ENCODE data around the gene DOCK9. TPM values are rescaled to one million over a fixed set of nuclear protein-coding genes. Genes with fewer than 3 reads are reported as not detected.

The DOCK9 gene
- polyA plus RNA-seq, 3 donors = 0.01 TPM; not detected in 2

DNA sequence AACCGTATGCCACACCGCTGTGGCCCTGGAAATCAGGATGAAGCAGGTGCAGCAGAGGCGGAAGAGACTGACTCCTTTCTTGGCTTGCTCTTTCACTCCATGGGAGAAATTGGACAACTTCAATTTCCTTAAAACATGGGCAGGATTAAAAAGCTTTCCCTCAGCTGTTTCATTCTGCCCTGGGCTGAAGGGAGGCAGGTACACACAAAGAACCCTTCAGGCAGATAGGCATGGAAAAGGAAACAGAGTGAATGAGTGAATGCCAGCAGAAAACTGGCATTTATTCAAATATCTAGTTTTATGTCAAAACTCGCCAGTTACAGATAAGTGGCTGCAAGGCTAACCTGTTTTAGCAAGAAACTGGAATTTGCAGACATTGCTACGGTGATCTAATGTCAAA lies 154.4 kb downstream of the DOCK9 start:
- intact Hi-C loops (cut with micrococcal nuclease) = no loop called here
- Mint-ChIP-seq H3K36me3 (no peaks in the 10 kb centered on the region), H3K9me3 (peaks cover 0 to 2% (median 0%) of the 10 kb centered on the region in 7 donors), H3K4me3 (no peak overlapping the region), H3K27ac (no peak overlapping the region), H3K27me3 (ENCODE audit: low read depth in 3 of 3) (peaks cover 3 to 18% (median 4%) of the 10 kb centered on the region in 3 donors), H3K4me1 (peaks cover 3% of the 10 kb centered on the region)
- Histone ChIP-seq H3K4me3 (replicated peaks in 1 of 3; ENCODE audit: low read depth in 2 of 3, low read length in 3 of 3) (no peak overlapping the region), H3K27ac (ENCODE audit: low read depth in 1 of 2, low read length in 2 of 2) (no peak overlapping the region), H2AFZ (ENCODE audit: insufficient read depth, low read depth, low read length, poor library complexity, severe bottlenecking) (no peak overlapping the region), H3K4me2 (replicated peaks; ENCODE audit: extremely low read depth, low read length, poor library complexity, severe bottlenecking) (no peak overlapping the region), H3K79me2 (ENCODE audit: insufficient read depth, low read length) (no peaks in the 10 kb centered on the region), H3K36me3 (replicated peaks in 1 of 2; ENCODE audit: control insufficient read depth in 1 of 2, insufficient read depth in 2 of 2, low read length in 2 of 2) (no peaks in the 10 kb centered on the region), H4K20me1 (ENCODE audit: insufficient read depth, low read length) (no peaks in the 10 kb centered on the region), H3K27me3 (ENCODE audit: control insufficient read depth in 2 of 2, insufficient read depth in 2 of 2, low read length in 2 of 2) (peaks cover 4 to 9% of the 10 kb centered on the region in 2 donors), H3K4me1 (ENCODE audit: control insufficient read depth in 1 of 2, insufficient read depth in 2 of 2, low read length in 2 of 2) (no peaks in the 10 kb centered on the region), H3K9ac (ENCODE audit: insufficient read depth, low read length, poor library complexity, severe bottlenecking) (no peak overlapping the region), H3K9me3 (replicated peaks in 1 of 2; ENCODE audit: control insufficient read depth in 1 of 2, insufficient read depth in 1 of 2, low read length in 2 of 2) (no peaks in the 10 kb centered on the region)
- no peak for DNase-seq
- 100% methylated on average over 4 of the region's 5 CpGs for WGBS (ENCODE audit: insufficient coverage)
- TF ChIP-seq, protein P1, sequence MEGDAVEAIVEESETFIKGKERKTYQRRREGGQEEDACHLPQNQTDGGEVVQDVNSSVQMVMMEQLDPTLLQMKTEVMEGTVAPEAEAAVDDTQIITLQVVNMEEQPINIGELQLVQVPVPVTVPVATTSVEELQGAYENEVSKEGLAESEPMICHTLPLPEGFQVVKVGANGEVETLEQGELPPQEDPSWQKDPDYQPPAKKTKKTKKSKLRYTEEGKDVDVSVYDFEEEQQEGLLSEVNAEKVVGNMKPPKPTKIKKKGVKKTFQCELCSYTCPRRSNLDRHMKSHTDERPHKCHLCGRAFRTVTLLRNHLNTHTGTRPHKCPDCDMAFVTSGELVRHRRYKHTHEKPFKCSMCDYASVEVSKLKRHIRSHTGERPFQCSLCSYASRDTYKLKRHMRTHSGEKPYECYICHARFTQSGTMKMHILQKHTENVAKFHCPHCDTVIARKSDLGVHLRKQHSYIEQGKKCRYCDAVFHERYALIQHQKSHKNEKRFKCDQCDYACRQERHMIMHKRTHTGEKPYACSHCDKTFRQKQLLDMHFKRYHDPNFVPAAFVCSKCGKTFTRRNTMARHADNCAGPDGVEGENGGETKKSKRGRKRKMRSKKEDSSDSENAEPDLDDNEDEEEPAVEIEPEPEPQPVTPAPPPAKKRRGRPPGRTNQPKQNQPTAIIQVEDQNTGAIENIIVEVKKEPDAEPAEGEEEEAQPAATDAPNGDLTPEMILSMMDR (IDR thresholded peaks at IDR 0.05) = no peak

DNA sequence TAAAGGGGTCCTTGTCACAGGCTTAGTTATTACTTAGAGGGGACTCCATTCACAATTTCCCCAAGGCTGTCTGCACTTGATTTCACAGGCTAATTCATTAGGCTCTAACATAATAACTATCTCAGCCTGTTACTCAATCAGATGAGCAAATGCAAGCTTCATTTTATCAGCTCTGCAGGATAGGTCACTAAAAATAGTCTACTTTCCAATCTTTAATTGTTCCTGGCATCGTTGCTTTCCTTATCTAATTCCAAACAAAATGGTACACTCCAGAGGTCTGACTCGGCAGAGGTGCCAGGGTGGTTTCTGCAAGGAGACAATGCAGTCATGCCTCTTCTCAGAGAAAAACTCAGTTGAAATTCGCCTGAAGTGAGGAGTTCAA lies 155.6 kb downstream of the DOCK9 start:
- Mint-ChIP-seq H3K4me1 (peaks cover 3% of the 10 kb centered on the region), H3K27me3 (ENCODE audit: low read depth in 3 of 3) (peaks cover 1 to 16% (median 4%) of the 10 kb centered on the region in 3 donors), H3K36me3 (no peaks in the 10 kb centered on the region), H3K4me3 (no peak overlapping the region), H3K9me3 (peaks cover 0 to 2% (median 0%) of the 10 kb centered on the region in 7 donors), H3K27ac (no peak overlapping the region)
- H3K4me1 ChIP-seq (ENCODE audit: control insufficient read depth in 1 of 2, insufficient read depth in 2 of 2, low read length in 2 of 2) = no peaks in the 10 kb centered on the region
- TF ChIP-seq, protein P1 (IDR thresholded peaks at IDR 0.05) = no peak
- H4K20me1 ChIP-seq (ENCODE audit: insufficient read depth, low read length) = no peaks in the 10 kb centered on the region
- H3K9me3 ChIP-seq (replicated peaks in 1 of 2; ENCODE audit: control insufficient read depth in 1 of 2, insufficient read depth in 1 of 2, low read length in 2 of 2) = no peaks in the 10 kb centered on the region
- no peaks in the 10 kb centered on the region for H3K36me3 ChIP-seq (replicated peaks in 1 of 2; ENCODE audit: control insufficient read depth in 1 of 2, insufficient read depth in 2 of 2, low read length in 2 of 2)
- H3K27me3 ChIP-seq (ENCODE audit: control insufficient read depth in 2 of 2, insufficient read depth in 2 of 2, low read length in 2 of 2) = peaks cover 4 to 8% of the 10 kb centered on the region in 2 donors
- H3K9ac ChIP-seq (ENCODE audit: insufficient read depth, low read length, poor library complexity, severe bottlenecking) = no peak overlapping the region
- no peak for DNase-seq
- no peak overlapping the region for H3K4me2 ChIP-seq (replicated peaks; ENCODE audit: extremely low read depth, low read length, poor library complexity, severe bottlenecking)
- WGBS (ENCODE audit: insufficient coverage) = 90% methylated on average over 2 of the region's 3 CpGs
- no peak overlapping the region for H3K4me3 ChIP-seq (replicated peaks in 1 of 3; ENCODE audit: low read depth in 2 of 3, low read length in 3 of 3)
- no peaks in the 10 kb centered on the region for H3K79me2 ChIP-seq (ENCODE audit: insufficient read depth, low read length)
- no peak overlapping the region for H3K27ac ChIP-seq (ENCODE audit: low read depth in 1 of 2, low read length in 2 of 2)
- no peak overlapping the region for H2AFZ ChIP-seq (ENCODE audit: insufficient read depth, low read depth, low read length, poor library complexity, severe bottlenecking)
- intact Hi-C loops (cut with micrococcal nuclease) = no loop called here

All from CD14-positive monocyte (primary cell).